Upper lobe of left lung (tissue), 6 donors: ENCODE measurements around the gene YAF2. TPM values are rescaled to one million over a fixed set of nuclear protein-coding genes. Genes with fewer than 3 reads are reported as not detected.

Experiments used
- ATAC-seq, 2 donors: fragments of 200-7000 bp; cut with Tn5 transposase; one replicate each; pipeline ENCODE4 v1.9.1; 2022; ENCODE audit warnings: mild to moderate bottlenecking in 2 of 2, moderate library complexity in 2 of 2; ENCODE audit not compliant: low FRiP score in 2 of 2
- DNase-seq, 2 donors: peaks; one replicate each; pipeline ENCODE4 v3.0.0-alpha.2; 2019 to 2020
- H3K27ac ChIP-seq, 4 donors: fragments of 200-600 bp; sonication (generic); one replicate each; pipeline ENCODE4 v1.5.1; 2016 to 2019
- H3K27me3 ChIP-seq, 4 donors: fragments of 200-600 bp; sonication (generic); one replicate each; pipeline ENCODE4 v1.5.1; 2017 to 2019
- H3K36me3 ChIP-seq, 4 donors: fragments of 200-600 bp; sonication (generic); one replicate each; pipeline ENCODE4 v1.5.1; 2016 to 2019
- H3K4me1 ChIP-seq, 4 donors: fragments of 200-600 bp; sonication (generic); one replicate each; pipeline ENCODE4 v1.5.1; 2018 to 2019
- H3K4me3 ChIP-seq, 4 donors: fragments of 200-600 bp; sonication (generic); one replicate each; pipeline ENCODE4 v1.5.1; 2017 to 2019; ENCODE audit warnings: mild to moderate bottlenecking in 2 of 4, moderate library complexity in 1 of 4
- H3K9me3 ChIP-seq, 4 donors: fragments of 200-600 bp; sonication (generic); one replicate each; pipeline ENCODE4 v1.5.1; 2018 to 2019
- CTCF ChIP-seq, 6 experiments: fragments of 450-650 bp in 4 of 6; fragments of 200-600 bp in 2 of 6; sonication (generic) in 2 of 6; IDR thresholded peaks; one replicate each; pipeline ENCODE4 v1.5.1; 2016 to 2019; ENCODE audit warnings: antibody characterized with exemption in 6 of 6
- EP300 ChIP-seq, 4 donors: sonication (generic); formaldehyde crosslinking; IDR thresholded peaks; one replicate each; pipeline ENCODE4 v1.5.1; 2017; ENCODE audit warnings: antibody characterized with exemption in 4 of 4, control low read depth in 2 of 4
- POLR2A ChIP-seq, 4 donors: fragments of 450-650 bp; IDR thresholded peaks; one replicate each; pipeline ENCODE4 v1.5.1; 2016 to 2017; ENCODE audit warnings: antibody characterized with exemption in 4 of 4, mild to moderate bottlenecking in 2 of 4
- POLR2AphosphoS5 ChIP-seq, 2 donors: sonication (generic); formaldehyde crosslinking; IDR thresholded peaks; one replicate each; pipeline ENCODE4 v1.5.1; 2017; ENCODE audit warnings: antibody characterized with exemption in 2 of 2
- WGBS, 2 donors: methylation state at CpG; one replicate each; pipeline ENCODE4 v1.1.5; 2017 to 2018; 5-methylcytosine and 5-hydroxymethylcytosine counted together
- total RNA-seq, 6 donors: library from RNA; depleted of rRNA in 4 of 6; stranded (reverse); fragments of >200 nt in 4 of 6; gene quantifications; one replicate each; pipeline versions ENCODE4 v1.1.0 to v1.2.1, GENCODE V29; 2016 to 2021
- donor health status: DM: no; HTN: no; CAD: no; lungs with moderate emphysema.
- donor health status: DM: no; HTN: yes; CAD: no; lungs with severe emphysema.

Gene YAF2
- total RNA-seq, 6 donors from 2014 or later: 11.7 to 44.0 (median 29.8) TPM

- H3K4me1 ChIP-seq: no peaks in the 10 kb centered on the region
- H3K4me3 ChIP-seq: no peak overlapping the region
- TF ChIP-seq POLR2AphosphoS5 (IDR thresholded peaks at IDR 0.05) (no peak), POLR2A (IDR thresholded peaks at IDR 0.05) (no peak), CTCF (IDR thresholded peaks at IDR 0.05) (no peak), EP300 (IDR thresholded peaks at IDR 0.05) (no peak)
- no peak overlapping the region for H3K27ac ChIP-seq
- no peaks in the 10 kb centered on the region for H3K27me3 ChIP-seq
- DNase-seq (no peak), ATAC-seq (no peak)
- H3K36me3 ChIP-seq: no peaks in the 10 kb centered on the region
- H3K9me3 ChIP-seq: no peaks in the 10 kb centered on the region
These were observed 40.1 kb upstream of the YAF2 start for GRCh38 chr12:42278128-42278510.

GRCh38 chr12:42277396-42278127 lies 39.5 kb upstream of the YAF2 start:
- TF ChIP-seq CTCF (IDR thresholded peaks at IDR 0.05) (no peak), POLR2AphosphoS5 (IDR thresholded peaks at IDR 0.05) (no peak), POLR2A (IDR thresholded peaks at IDR 0.05) (no peak), EP300 (IDR thresholded peaks at IDR 0.05) (no peak)
- Histone ChIP-seq H3K36me3 (no peaks in the 10 kb centered on the region), H3K4me1 (no peaks in the 10 kb centered on the region), H3K4me3 (no peak overlapping the region), H3K27me3 (no peaks in the 10 kb centered on the region), H3K9me3 (no peaks in the 10 kb centered on the region), H3K27ac (no peak overlapping the region)
- no peak for ATAC-seq
- DNase-seq: no peak
- WGBS, 2 donors: 84 to 91% methylated on average over 6 of the region's 6 CpGs

GRCh38 chr12:42275499-42275898 lies 37.5 kb upstream of the YAF2 start:
- H3K27ac ChIP-seq: no peak overlapping the region
- no peaks in the 10 kb centered on the region for H3K4me1 ChIP-seq
- H3K9me3 ChIP-seq: no peaks in the 10 kb centered on the region
- 88 to 92% methylated on average over 4 of the region's 4 CpGs for WGBS, 2 donors
- no peaks in the 10 kb centered on the region for H3K27me3 ChIP-seq
- no peak for ATAC-seq
- no peak for DNase-seq
- H3K36me3 ChIP-seq: no peaks in the 10 kb centered on the region
- no peak overlapping the region for H3K4me3 ChIP-seq
- TF ChIP-seq CTCF (IDR thresholded peaks at IDR 0.05) (no peak), POLR2AphosphoS5 (IDR thresholded peaks at IDR 0.05) (no peak), EP300 (IDR thresholded peaks at IDR 0.05) (no peak), POLR2A (IDR thresholded peaks at IDR 0.05) (no peak)

GRCh38 chr12:42273706-42274105 lies 35.7 kb upstream of the YAF2 start:
- Histone ChIP-seq H3K9me3 (no peaks in the 10 kb centered on the region), H3K4me3 (no peak overlapping the region), H3K4me1 (no peaks in the 10 kb centered on the region), H3K36me3 (no peaks in the 10 kb centered on the region), H3K27me3 (no peaks in the 10 kb centered on the region), H3K27ac (no peak overlapping the region)
- no peak for TF ChIP-seq CTCF (IDR thresholded peaks at IDR 0.05)
- no peak for TF ChIP-seq EP300 (IDR thresholded peaks at IDR 0.05)
- no peak for TF ChIP-seq POLR2A (IDR thresholded peaks at IDR 0.05)
- no peak for TF ChIP-seq POLR2AphosphoS5 (IDR thresholded peaks at IDR 0.05)
- 93 to 96% methylated on average over 13 to 15 of the region's 21 CpGs for WGBS, 2 donors
- DNase-seq (peak in 1 of 2 donors; percentile 77), ATAC-seq (no peak)

- H3K4me3 ChIP-seq: no peak overlapping the region
- H3K9me3 ChIP-seq: no peaks in the 10 kb centered on the region
- no peaks in the 10 kb centered on the region for H3K36me3 ChIP-seq
- no peaks in the 10 kb centered on the region for H3K27me3 ChIP-seq
- H3K27ac ChIP-seq: no peak overlapping the region
- ATAC-seq (no peak), DNase-seq (no peak)
- TF ChIP-seq POLR2A (IDR thresholded peaks at IDR 0.05) (no peak), CTCF (IDR thresholded peaks at IDR 0.05) (no peak), POLR2AphosphoS5 (IDR thresholded peaks at IDR 0.05) (no peak), EP300 (IDR thresholded peaks at IDR 0.05) (no peak)
- 60 to 62% methylated on average over 4 of the region's 4 CpGs for WGBS, 2 donors
- H3K4me1 ChIP-seq: no peaks in the 10 kb centered on the region
These were observed 32.5 kb upstream of the YAF2 start for GRCh38 chr12:42270596-42270995.
